Testis (tissue), 2 donors: ENCODE measurements around the gene FAM3B.
"Not testable (repeated sequence)": the region's sequence is repeated elsewhere in the genome, so short reads cannot be mapped to it uniquely, and the experiment has no call there.

Experiments
- POLR2A ChIP-seq: fragments of 450-650 bp; IDR thresholded peaks from one replicate; pipeline ENCODE4 v1.6.1; 2017; ENCODE audit warnings: antibody characterized with exemption, mild to moderate bottlenecking, moderate library complexity
- TF ChIP-seq, protein P1 (sequence below), 3 experiments: fragments of 450-650 bp in 2 of 3; fragments of 200-600 bp in 1 of 3; sonication (generic) in 1 of 3; IDR thresholded peaks; one replicate each; pipeline ENCODE4 v1.5.1; 2016 to 2019; ENCODE audit warnings: antibody characterized with exemption in 3 of 3, mild to moderate bottlenecking in 2 of 3, moderate library complexity in 1 of 3

DNA sequence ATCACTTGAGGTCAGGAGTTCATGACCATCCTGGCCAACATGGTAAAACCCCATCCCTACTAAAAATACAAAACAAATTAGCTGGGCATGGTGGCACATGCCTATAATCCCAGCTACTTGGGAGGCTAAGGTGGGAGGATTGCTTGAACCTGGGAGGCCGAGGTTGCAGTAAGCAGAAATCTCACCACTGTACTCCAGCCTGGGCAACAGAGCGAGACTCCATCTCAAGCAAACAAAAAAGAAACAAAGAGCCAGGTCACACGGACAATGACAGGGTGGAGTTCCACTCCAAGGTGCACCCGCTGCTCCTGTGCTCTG lies 43.1 kb downstream of the FAM3B start:
- TF ChIP-seq, protein P1, sequence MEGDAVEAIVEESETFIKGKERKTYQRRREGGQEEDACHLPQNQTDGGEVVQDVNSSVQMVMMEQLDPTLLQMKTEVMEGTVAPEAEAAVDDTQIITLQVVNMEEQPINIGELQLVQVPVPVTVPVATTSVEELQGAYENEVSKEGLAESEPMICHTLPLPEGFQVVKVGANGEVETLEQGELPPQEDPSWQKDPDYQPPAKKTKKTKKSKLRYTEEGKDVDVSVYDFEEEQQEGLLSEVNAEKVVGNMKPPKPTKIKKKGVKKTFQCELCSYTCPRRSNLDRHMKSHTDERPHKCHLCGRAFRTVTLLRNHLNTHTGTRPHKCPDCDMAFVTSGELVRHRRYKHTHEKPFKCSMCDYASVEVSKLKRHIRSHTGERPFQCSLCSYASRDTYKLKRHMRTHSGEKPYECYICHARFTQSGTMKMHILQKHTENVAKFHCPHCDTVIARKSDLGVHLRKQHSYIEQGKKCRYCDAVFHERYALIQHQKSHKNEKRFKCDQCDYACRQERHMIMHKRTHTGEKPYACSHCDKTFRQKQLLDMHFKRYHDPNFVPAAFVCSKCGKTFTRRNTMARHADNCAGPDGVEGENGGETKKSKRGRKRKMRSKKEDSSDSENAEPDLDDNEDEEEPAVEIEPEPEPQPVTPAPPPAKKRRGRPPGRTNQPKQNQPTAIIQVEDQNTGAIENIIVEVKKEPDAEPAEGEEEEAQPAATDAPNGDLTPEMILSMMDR (IDR thresholded peaks at IDR 0.05): not testable (repeated sequence)
- not testable (repeated sequence) for TF ChIP-seq POLR2A
